ENCODE measurements around the gene SPEM2.

GRCh38 chr17:7465597-7466275 lies 40.3 kb downstream of the SPEM2 start:
- TF ChIP-seq CTCF (IDR thresholded peaks at IDR 0.05) (no peak), POLR2A (IDR thresholded peaks at IDR 0.05) (no peak)
